HepG2 (cell line): ENCODE data around the gene WWC2. TPM values are rescaled to one million over a fixed set of nuclear protein-coding genes. Genes with fewer than 3 reads are reported as not detected.

Source experiments
- ADNP ChIP-seq: sonication (generic); formaldehyde crosslinking; IDR thresholded peaks from 2 replicates; pipeline ENCODE4 v1.4.0; 2020; ENCODE audit warnings: missing genetic modification reagents
- CAMTA2 ChIP-seq: sonication (generic); formaldehyde crosslinking; IDR thresholded peaks from 2 replicates; pipeline ENCODE4 v1.4.0; 2020; ENCODE audit warnings: mild to moderate bottlenecking, missing genetic modification reagents, borderline replicate concordance
- DNMT1 ChIP-seq: sonication (generic); formaldehyde crosslinking; IDR thresholded peaks from 2 replicates; pipeline ENCODE4 v1.5.1; 2020; ENCODE audit warnings: mild to moderate bottlenecking, missing genetic modification reagents
- GATAD1 ChIP-seq: IDR thresholded peaks from 2 replicates; pipeline ENCODE4 v1.6.1; 2016; ENCODE audit warnings: missing genetic modification reagents, missing compliant biosample characterization
- KAT2B ChIP-seq: fragments of 150-350 bp; IDR thresholded peaks from 2 replicates; pipeline ENCODE4 v1.6.1; 2014; ENCODE audit warnings: low read depth, low read length, borderline replicate concordance
- KLF13 ChIP-seq: sonication (generic); formaldehyde crosslinking; IDR thresholded peaks from 2 replicates; pipeline ENCODE4 v1.4.0; 2020; ENCODE audit warnings: mild to moderate bottlenecking, missing genetic modification reagents
- NFE2 ChIP-seq: sonication (generic); formaldehyde crosslinking; IDR thresholded peaks from 2 replicates; pipeline ENCODE4 v1.4.0; 2020; ENCODE audit warnings: missing genetic modification reagents
- NPAS2 ChIP-seq: sonication (generic); formaldehyde crosslinking; IDR thresholded peaks from 2 replicates; pipeline ENCODE4 v1.8.0; 2022; ENCODE audit warnings: mild to moderate bottlenecking, missing genetic modification reagents, borderline replicate concordance
- POLR2A ChIP-seq, 2 experiments: IDR thresholded peaks; 2 replicates each; pipeline ENCODE4 v1.6.1; 2011; ENCODE audit warnings: low read depth in 2 of 2, low read length in 2 of 2, mild to moderate bottlenecking in 1 of 2, moderate library complexity in 1 of 2; ENCODE audit not compliant: insufficient read depth in 1 of 2
- POLR2AphosphoS2 ChIP-seq: IDR thresholded peaks from 2 replicates; pipeline ENCODE4 v1.6.1; 2011; ENCODE audit warnings: low read depth, low read length, improper control_type of control experiment
- RFXAP ChIP-seq: sonication (generic); formaldehyde crosslinking; IDR thresholded peaks from 2 replicates; pipeline ENCODE4 v1.4.0; 2020; ENCODE audit warnings: missing genetic modification reagents, borderline replicate concordance
- TAF15 ChIP-seq: fragments of 200-400 bp; formaldehyde crosslinking; IDR thresholded peaks from one replicate; pipeline ENCODE4 v1.6.1; 2018; ENCODE audit warnings: mild to moderate bottlenecking, low read depth, low read length; ENCODE audit not compliant: poor library complexity, severe bottlenecking
- TBP ChIP-seq: sonication (generic); formaldehyde crosslinking; IDR thresholded peaks from 2 replicates; pipeline ENCODE4 v1.5.0; 2020; ENCODE audit warnings: missing genetic modification reagents
- THAP11 ChIP-seq: IDR thresholded peaks from 2 replicates; pipeline ENCODE4 v1.6.1; 2016; ENCODE audit warnings: missing biosample characterization, missing genetic modification reagents
- THAP9 ChIP-seq: sonication (generic); formaldehyde crosslinking; IDR thresholded peaks from 2 replicates; pipeline ENCODE4; 2020; ENCODE audit warnings: missing genetic modification reagents, mild to moderate bottlenecking, borderline replicate concordance
- UBTF ChIP-seq: sonication (generic); formaldehyde crosslinking; IDR thresholded peaks from 2 replicates; pipeline ENCODE4 v1.4.0; 2020; ENCODE audit warnings: mild to moderate bottlenecking, missing genetic modification reagents
- ZFP41 ChIP-seq: sonication (generic); formaldehyde crosslinking; IDR thresholded peaks from 2 replicates; pipeline ENCODE4 v1.4.0; 2020; ENCODE audit warnings: mild to moderate bottlenecking, missing genetic modification reagents, borderline replicate concordance
- ZNF3 ChIP-seq: IDR thresholded peaks from 2 replicates; pipeline ENCODE4 v1.7.0; 2017; ENCODE audit warnings: inconsistent platforms
- ZNF441 ChIP-seq: sonication (generic); formaldehyde crosslinking; IDR thresholded peaks from 2 replicates; pipeline ENCODE4 v1.7.0; 2021; ENCODE audit warnings: missing genetic modification reagents, borderline replicate concordance
- ZNF567 ChIP-seq: sonication (generic); formaldehyde crosslinking; IDR thresholded peaks from 2 replicates; pipeline ENCODE4 v1.8.1; 2023; ENCODE audit warnings: mild to moderate bottlenecking, missing genetic modification reagents, borderline replicate concordance
- ZNF614 ChIP-seq: IDR thresholded peaks from 2 replicates; pipeline ENCODE4 v1.6.1; 2018; ENCODE audit warnings: missing biosample characterization, missing genetic modification reagents, inconsistent platforms, borderline replicate concordance
- ZNF737 ChIP-seq: sonication (generic); formaldehyde crosslinking; IDR thresholded peaks from 2 replicates; pipeline ENCODE4 v1.5.0; 2020; ENCODE audit warnings: missing genetic modification reagents, mild to moderate bottlenecking, borderline replicate concordance
- ZNF766 ChIP-seq: sonication (generic); formaldehyde crosslinking; IDR thresholded peaks from 2 replicates; pipeline ENCODE4 v1.5.0; 2020; ENCODE audit warnings: missing genetic modification reagents, borderline replicate concordance
- ZNF790 ChIP-seq: sonication (generic); formaldehyde crosslinking; IDR thresholded peaks from 2 replicates; pipeline ENCODE4 v1.8.0; 2022; ENCODE audit warnings: missing genetic modification reagents, mild to moderate bottlenecking, borderline replicate concordance
- polyA plus RNA-seq, 8 experiments: library from polyadenylated mRNA; depleted of rRNA in 3 of 8; stranded (reverse) in 7 of 8; unstranded in 1 of 8; fragments of >200 nt; fragmentation: Illumina TruSeq in 4 of 8; extraction: Trizol in 4 of 8; gene quantifications; 2 replicates each; pipeline versions ENCODE4 v1.2.1 to v1.2.3, GENCODE V29; 2011 to 2016; ENCODE audit warnings: low read depth in 4 of 8, missing spikeins in 1 of 8, mixed read lengths in 1 of 8; ENCODE audit not compliant: insufficient read depth in 1 of 8
- total RNA-seq, 5 experiments: library from RNA; depleted of rRNA; stranded (reverse); fragments of >200 nt; fragmentation: Illumina TruSeq; extraction: Trizol; gene quantifications; 2 replicates each; pipeline ENCODE4 v1.2.3, GENCODE V29; 2016; ENCODE audit warnings: low read depth in 1 of 5
- TF ChIP-seq, protein P1 (sequence below): sonication (generic); formaldehyde crosslinking; conservative IDR thresholded peaks from 2 replicates; pipeline ENCODE4 v1.4.0; 2020; ENCODE audit warnings: missing genetic modification reagents

Gene WWC2
- total and polyA plus RNA-seq, 2 of the 13 experiments (the other 11 are each of a cell fraction or from before 2014, with no cell fraction given), result 40.0 to 50.1 TPM

DNA sequence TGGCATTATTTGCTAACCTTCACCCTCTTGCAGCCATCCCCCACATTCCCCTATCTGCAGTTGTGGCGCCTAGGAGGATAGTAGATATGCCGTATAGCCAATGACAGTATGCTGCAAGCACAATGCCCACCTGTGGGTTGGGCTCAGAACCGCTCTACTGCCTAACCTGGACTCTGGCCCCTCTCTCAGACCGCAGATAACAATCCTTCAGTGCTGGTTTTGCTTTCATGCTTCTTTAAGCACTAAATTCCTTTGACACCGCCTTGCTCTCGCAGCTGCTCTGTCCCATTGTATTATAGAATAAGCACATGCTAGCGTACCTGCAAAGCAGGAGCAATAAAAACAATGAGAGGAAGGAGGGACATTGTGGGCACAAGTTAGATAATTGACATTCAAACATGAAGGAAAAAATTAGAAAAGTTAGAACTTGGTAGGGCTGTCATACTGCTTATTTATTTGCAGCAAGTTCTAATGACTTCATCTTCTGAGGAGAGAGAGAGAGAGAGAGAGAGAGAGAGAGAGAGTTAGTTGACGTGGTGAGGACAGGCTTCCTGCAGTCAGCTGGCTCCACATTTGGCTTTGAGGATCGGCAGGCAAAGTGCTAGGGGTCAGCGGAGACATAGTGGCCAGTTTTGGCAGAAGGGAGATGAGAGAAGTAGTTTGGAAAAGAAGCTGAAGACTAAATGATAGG is 55.8 kb downstream of the WWC2 start (continued):
- TF ChIP-seq, protein P1, sequence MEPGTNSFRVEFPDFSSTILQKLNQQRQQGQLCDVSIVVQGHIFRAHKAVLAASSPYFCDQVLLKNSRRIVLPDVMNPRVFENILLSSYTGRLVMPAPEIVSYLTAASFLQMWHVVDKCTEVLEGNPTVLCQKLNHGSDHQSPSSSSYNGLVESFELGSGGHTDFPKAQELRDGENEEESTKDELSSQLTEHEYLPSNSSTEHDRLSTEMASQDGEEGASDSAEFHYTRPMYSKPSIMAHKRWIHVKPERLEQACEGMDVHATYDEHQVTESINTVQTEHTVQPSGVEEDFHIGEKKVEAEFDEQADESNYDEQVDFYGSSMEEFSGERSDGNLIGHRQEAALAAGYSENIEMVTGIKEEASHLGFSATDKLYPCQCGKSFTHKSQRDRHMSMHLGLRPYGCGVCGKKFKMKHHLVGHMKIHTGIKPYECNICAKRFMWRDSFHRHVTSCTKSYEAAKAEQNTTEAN (CRISPR knock-in tag), result no peak
- TF ChIP-seq THAP11, result no peak
- TF ChIP-seq ZNF567, result no peak
- TF ChIP-seq GATAD1, result no peak
- no peak for TF ChIP-seq ZNF766 (CRISPR knock-in tag)
- no peak for TF ChIP-seq POLR2A (IDR thresholded peaks at IDR 0.05; ENCODE audit: insufficient read depth in 1 of 2, low read depth in 2 of 2, low read length in 2 of 2)
- no peak for TF ChIP-seq NFE2 (CRISPR knock-in tag)
- no peak for TF ChIP-seq POLR2AphosphoS2
- no peak for TF ChIP-seq ADNP
- no peak for TF ChIP-seq ZFP41 (CRISPR knock-in tag)
- no peak for TF ChIP-seq TAF15
- TF ChIP-seq ZNF3, result no peak
- TF ChIP-seq NPAS2, result no peak
- TF ChIP-seq THAP9 (CRISPR knock-in tag), result no peak
- no peak for TF ChIP-seq ZNF441 (CRISPR knock-in tag)
- TF ChIP-seq KAT2B, result no peak
- no peak for TF ChIP-seq CAMTA2
- TF ChIP-seq DNMT1 (CRISPR knock-in tag), result no peak
- no peak for TF ChIP-seq ZNF737 (CRISPR knock-in tag)
- TF ChIP-seq RFXAP, result no peak
- no peak for TF ChIP-seq ZNF614 (CRISPR knock-in tag)
- TF ChIP-seq ZNF790 (CRISPR knock-in tag), result no peak
- no peak for TF ChIP-seq TBP (CRISPR knock-in tag)
- no peak for TF ChIP-seq UBTF
- no peak for TF ChIP-seq KLF13 (CRISPR knock-in tag)
